ENCODE measurements around the gene UBN1. TPM values are rescaled to one million over a fixed set of nuclear protein-coding genes. Genes with fewer than 3 reads are reported as not detected.
A peak's percentile ranks its signal among the peaks of the same experiment; 100 is the strongest.

Gene UBN1
- 25.2 and 27.1 TPM in 2 replicates for total RNA-seq (2014; rRNA removed; shearing (Covaris generic))
- 24.9 and 35.7 TPM in 2 replicates for polyA plus RNA-seq (2014; cell fraction: nucleus; rRNA removed)

- peak; percentile 97 for DNase-seq (ENCODE audit: extremely low read depth, low read depth)
Measured at GRCh38 chr16:4846901-4847773, at the start of gene UBN1, which contains the start of gene GLYR1. UBN1 (plus strand) TSS chr16:4847481; CDS start chr16:4852918, 5,437 bp downstream. GLYR1 (minus strand) TSS chr16:4847288; CDS start chr16:4847265, 23 bp downstream.

GRCh38 chr16:4797805-4798252, 49.5 kb upstream of the UBN1 start:
- no peak for DNase-seq (ENCODE audit: extremely low read depth, low read depth)

- DNase-seq (ENCODE audit: extremely low read depth, low read depth): no peak
Measured at GRCh38 chr16:4798456-4798855, 48.8 kb upstream of the UBN1 start.

- no peak for DNase-seq (ENCODE audit: extremely low read depth, low read depth)
Measured at GRCh38 chr16:4799171-4799855, 48.0 kb upstream of the UBN1 start.

GRCh38 chr16:4800290-4801041, 46.8 kb upstream of the UBN1 start:
- DNase-seq (ENCODE audit: extremely low read depth, low read depth): no peak

GRCh38 chr16:4801051-4801961, 46.0 kb upstream of the UBN1 start:
- no peak for DNase-seq (ENCODE audit: extremely low read depth, low read depth)

DNA sequence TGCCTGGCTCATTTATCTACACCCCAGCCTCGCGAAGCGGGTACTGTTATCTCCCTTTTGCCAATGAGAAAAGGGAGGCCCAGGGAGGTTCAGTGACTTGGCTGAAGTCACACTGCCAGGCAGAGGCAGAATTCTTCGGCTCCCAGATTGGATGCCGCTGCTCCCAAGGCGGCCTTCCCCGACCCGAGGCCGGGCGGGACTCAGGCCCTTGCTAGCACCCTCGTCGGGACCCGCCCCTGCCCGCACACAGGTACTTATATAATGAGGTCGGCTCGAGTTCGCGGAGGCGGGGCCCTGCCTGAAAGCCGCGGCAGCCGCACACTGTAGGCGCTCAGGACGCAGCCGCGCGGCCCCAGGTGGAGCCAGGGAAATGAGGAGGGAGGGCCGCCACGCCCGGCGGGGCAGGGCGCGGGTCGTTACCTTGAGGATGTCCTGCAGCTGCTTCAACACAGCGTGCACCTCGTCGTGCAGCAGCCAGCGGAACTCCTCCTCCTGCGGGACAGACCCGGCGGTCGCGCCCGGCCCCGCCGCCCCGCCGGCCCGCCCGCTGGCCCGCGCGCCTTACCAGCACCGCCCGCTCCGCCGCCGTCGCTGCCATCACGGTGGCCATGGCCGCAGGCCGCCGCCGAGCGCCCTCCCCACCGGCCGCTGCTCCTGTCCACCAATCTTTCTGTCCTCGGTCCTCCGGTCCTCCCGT, 45.2 kb upstream of the UBN1 start, which contains the start of gene ROGDI:
ROGDI (minus strand) TSS at position 672 of the 697 bp plus-strand sequence; CDS start at position 610, 62 bp downstream.
- DNase-seq (ENCODE audit: extremely low read depth, low read depth): peak; percentile 30

GRCh38 chr16:4802659-4803287, 44.5 kb upstream of the UBN1 start:
- peak; percentile 92 for DNase-seq (ENCODE audit: extremely low read depth, low read depth)

DNA sequence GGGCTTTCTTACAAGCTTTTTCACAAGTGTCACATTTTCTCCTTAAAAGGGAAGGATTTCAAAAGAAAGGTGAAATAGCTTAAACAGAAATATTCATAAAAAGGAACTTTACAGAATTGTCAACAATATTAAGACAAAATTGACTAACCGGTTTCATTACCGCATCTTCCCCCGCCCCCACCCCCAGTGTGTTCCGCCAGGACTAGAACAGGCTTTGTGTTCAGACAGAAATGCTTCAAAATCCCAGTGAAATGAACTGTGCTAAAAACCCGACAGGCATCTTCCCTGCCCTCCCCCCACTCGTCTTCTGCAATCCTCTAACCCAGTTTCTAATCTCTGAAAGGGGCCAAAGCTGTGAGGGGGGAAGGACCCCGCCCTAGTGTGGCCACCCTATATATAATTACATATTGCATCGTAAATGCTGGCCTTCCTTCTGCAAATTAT, 43.9 kb upstream of the UBN1 start:
- DNase-seq (ENCODE audit: extremely low read depth, low read depth): no peak

- DNase-seq (ENCODE audit: extremely low read depth, low read depth): no peak
Measured at GRCh38 chr16:4803898-4804762, 43.2 kb upstream of the UBN1 start.

GRCh38 chr16:4805231-4805630, 42.0 kb upstream of the UBN1 start:
- DNase-seq (ENCODE audit: extremely low read depth, low read depth): no peak

- DNase-seq (ENCODE audit: extremely low read depth, low read depth): no peak
Measured at GRCh38 chr16:4806280-4806679, 41.0 kb upstream of the UBN1 start.

- no peak for DNase-seq (ENCODE audit: extremely low read depth, low read depth)
Measured at GRCh38 chr16:4811242-4811641, 36.0 kb upstream of the UBN1 start.

DNA sequence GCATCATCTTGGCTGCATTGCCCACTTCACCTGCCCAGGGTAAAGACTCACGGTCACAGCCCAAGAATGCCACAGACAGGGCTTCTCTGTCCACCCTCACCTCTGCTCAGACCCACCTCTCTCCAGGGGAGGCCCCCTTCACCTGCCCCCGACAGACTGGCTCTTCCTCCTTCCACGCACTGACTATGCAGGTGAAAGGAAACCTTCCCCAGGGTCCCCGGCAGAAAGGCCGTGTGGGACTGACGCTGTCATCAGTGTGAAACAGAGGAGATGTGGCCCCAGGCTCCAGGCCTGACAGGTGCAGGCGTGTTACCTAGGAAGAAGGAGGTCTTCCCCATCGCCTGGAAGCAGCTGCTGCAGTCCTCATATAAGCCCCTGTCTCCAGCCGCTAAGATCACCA, 35.5 kb upstream of the UBN1 start:
- DNase-seq (ENCODE audit: extremely low read depth, low read depth): no peak

DNA sequence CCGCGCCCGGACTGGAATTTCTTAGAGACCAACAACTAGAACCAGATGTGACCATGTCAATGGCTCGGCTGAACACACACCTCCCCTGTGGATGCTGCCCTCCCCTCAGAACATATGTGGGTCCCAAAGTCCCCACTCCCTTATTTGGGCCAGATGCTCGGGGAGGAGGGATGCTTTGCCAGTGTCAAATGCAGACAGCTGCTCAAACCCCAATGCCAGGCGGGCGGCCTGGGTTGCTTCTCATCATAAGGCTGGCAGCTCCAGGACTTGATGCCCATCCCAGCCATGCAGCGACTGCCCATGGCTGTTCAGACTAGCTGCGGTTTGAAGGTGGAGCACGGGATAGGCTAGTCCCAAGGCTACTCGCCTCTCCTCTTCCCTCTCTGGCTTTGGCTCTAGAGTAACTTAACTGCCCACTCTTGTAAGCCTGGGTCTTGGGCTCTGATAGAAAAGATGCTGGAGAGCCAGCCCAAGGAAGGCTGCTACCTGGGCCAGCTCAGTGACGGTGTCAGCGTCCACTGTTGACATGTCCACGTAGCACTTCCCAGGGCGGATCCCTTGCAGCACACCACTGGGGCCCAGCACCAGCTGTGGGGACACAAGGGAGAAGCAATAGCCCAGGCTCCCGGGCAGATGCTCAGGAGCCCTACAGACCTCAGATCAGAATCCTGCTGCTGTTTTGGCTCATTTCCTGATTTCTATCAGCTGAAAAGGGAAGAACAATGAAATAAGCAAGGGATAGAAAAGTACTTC, 33.9 kb upstream of the UBN1 start:
- DNase-seq (ENCODE audit: extremely low read depth, low read depth): no peak

- no peak for DNase-seq (ENCODE audit: extremely low read depth, low read depth)
Measured at GRCh38 chr16:4814046-4814445, 33.2 kb upstream of the UBN1 start.

All from NCI-H460 (cell line).